Fibroblast of skin of left biceps (primary cell): ENCODE data around the gene SERPINA9.
"Not testable (repeated sequence)": the region's sequence is repeated elsewhere in the genome, so short reads cannot be mapped to it uniquely, and the experiment has no call there.

Source experiments
- DNase-seq, 2 experiments: peaks; one replicate each; pipeline ENCODE4 v3.0.0-alpha.2; 2013; ENCODE audit warnings: low read depth in 2 of 2

Gene SERPINA9

GRCh38 chr14:94486883-94487282 is 10.9 kb upstream of the SERPINA9 start:
- DNase-seq, result no peak

- DNase-seq, result peak; percentile 16 to 25
Observed at GRCh38 chr14:94485944-94486841, 10.2 kb upstream of the SERPINA9 start.

- no peak for DNase-seq
Observed at GRCh38 chr14:94484481-94484880, 8.5 kb upstream of the SERPINA9 start.

GRCh38 chr14:94483729-94484275 is 7.8 kb upstream of the SERPINA9 start:
- no peak for DNase-seq

- no peak for DNase-seq
Observed at GRCh38 chr14:94483071-94483451, 7.1 kb upstream of the SERPINA9 start.

GRCh38 chr14:94482132-94483070 is 6.4 kb upstream of the SERPINA9 start:
- DNase-seq, result not testable (repeated sequence)

- DNase-seq, result no peak
Observed at GRCh38 chr14:94481468-94482131, 5.6 kb upstream of the SERPINA9 start.

- DNase-seq, result no peak
Observed at GRCh38 chr14:94480809-94481208, 4.8 kb upstream of the SERPINA9 start.

- no peak for DNase-seq
Observed at GRCh38 chr14:94478420-94478819, 2.4 kb upstream of the SERPINA9 start.

- no peak for DNase-seq
Observed at GRCh38 chr14:94474581-94475031, 1.4 kb downstream of the SERPINA9 start.

- DNase-seq, result no peak
Observed at GRCh38 chr14:94473666-94474410, 2.2 kb downstream of the SERPINA9 start.

- DNase-seq, result no peak
Observed at GRCh38 chr14:94472842-94473241, 3.2 kb downstream of the SERPINA9 start.

- DNase-seq, result no peak
Observed at GRCh38 chr14:94471045-94471444, 5.0 kb downstream of the SERPINA9 start.

GRCh38 chr14:94470311-94470710 is 5.7 kb downstream of the SERPINA9 start:
- no peak for DNase-seq

GRCh38 chr14:94469261-94469660 is 6.7 kb downstream of the SERPINA9 start:
- no peak for DNase-seq

- no peak for DNase-seq
Observed at GRCh38 chr14:94467728-94468520, 8.1 kb downstream of the SERPINA9 start.

GRCh38 chr14:94466706-94467370 is 9.2 kb downstream of the SERPINA9 start:
- DNase-seq, result no peak

GRCh38 chr14:94465042-94465441 is 11.0 kb downstream of the SERPINA9 start:
- no peak for DNase-seq

- DNase-seq, result no peak
Observed at GRCh38 chr14:94464290-94464689, 11.7 kb downstream of the SERPINA9 start.
